Large intestine (tissue), 3 donors: Measurements from ENCODE around the gene CACNA1B. TPM values are rescaled to one million over a fixed set of nuclear protein-coding genes. Genes with fewer than 3 reads are reported as not detected.

Experiments
- DNase-seq, 2 donors: peaks; one replicate each; pipeline versions ENCODE4 v3.0.0 to v3.0.0-alpha.2; 2013
- H3K27ac ChIP-seq: one replicate; pipeline ENCODE4 v1.5.1; 2013; ENCODE audit warnings: low read length
- H3K27me3 ChIP-seq: 2 replicates; pipeline ENCODE4 v1.6.1; 2013; ENCODE audit warnings: low read length; ENCODE audit not compliant: control insufficient read depth, insufficient read depth
- H3K36me3 ChIP-seq: 2 replicates; pipeline ENCODE4 v1.6.1; 2013; ENCODE audit warnings: low read length; ENCODE audit not compliant: control insufficient read depth, insufficient read depth
- H3K4me1 ChIP-seq: one replicate; pipeline ENCODE4 v1.6.1; 2013; ENCODE audit warnings: low read length; ENCODE audit not compliant: control insufficient read depth, insufficient read depth
- H3K4me3 ChIP-seq: one replicate; pipeline ENCODE4 v1.5.1; 2013; ENCODE audit warnings: low read length
- H3K9me3 ChIP-seq: one replicate; pipeline ENCODE4 v1.6.1; 2013; ENCODE audit warnings: mild to moderate bottlenecking, low read depth, low read length, moderate library complexity; ENCODE audit not compliant: control insufficient read depth
- WGBS: methylation state at CpG from one replicate; pipeline ENCODE4 v1.1.5; 2013; ENCODE audit warnings: low lambda C conversion rate; ENCODE audit not compliant: insufficient coverage; 5-methylcytosine and 5-hydroxymethylcytosine counted together
- polyA plus RNA-seq: library from polyadenylated mRNA; unstranded; fragments of 120-200 nt; gene quantifications from one replicate; pipeline ENCODE4 v1.2.1, GENCODE V29; 2013

The CACNA1B gene
- polyA plus RNA-seq, 1 donor: 1.8 TPM

- no peaks in the 10 kb centered on the region for H3K36me3 ChIP-seq
- H3K27ac ChIP-seq: no peak overlapping the region
- no peak overlapping the region for H3K4me3 ChIP-seq
- no peak for DNase-seq
- H3K9me3 ChIP-seq: no peaks in the 10 kb centered on the region
- no peaks in the 10 kb centered on the region for H3K4me1 ChIP-seq
- no peaks in the 10 kb centered on the region for H3K27me3 ChIP-seq
- WGBS: no CpG with 5 or more reads among the region's 9 CpGs
Observed at GRCh38 chr9:138058181-138058580, 180.6 kb downstream of the CACNA1B start.

GRCh38 chr9:138059196-138059595 lies 181.6 kb downstream of the CACNA1B start:
- Histone ChIP-seq H3K27ac (no peak overlapping the region), H3K27me3 (no peaks in the 10 kb centered on the region), H3K9me3 (no peaks in the 10 kb centered on the region), H3K4me1 (no peaks in the 10 kb centered on the region), H3K36me3 (no peaks in the 10 kb centered on the region), H3K4me3 (no peak overlapping the region)
- no CpG with 5 or more reads among the region's 3 CpGs for WGBS
- DNase-seq: no peak

- Histone ChIP-seq H3K4me1 (no peaks in the 10 kb centered on the region), H3K9me3 (no peaks in the 10 kb centered on the region), H3K36me3 (no peaks in the 10 kb centered on the region), H3K4me3 (no peak overlapping the region), H3K27ac (no peak overlapping the region), H3K27me3 (no peaks in the 10 kb centered on the region)
- no peak for DNase-seq
- WGBS: no CpG with 5 or more reads among the region's 8 CpGs
Observed at GRCh38 chr9:138060365-138060764, 182.8 kb downstream of the CACNA1B start.

- H3K36me3 ChIP-seq: no peaks in the 10 kb centered on the region
- no peaks in the 10 kb centered on the region for H3K9me3 ChIP-seq
- H3K4me3 ChIP-seq: no peak overlapping the region
- no peaks in the 10 kb centered on the region for H3K27me3 ChIP-seq
- no peak overlapping the region for H3K27ac ChIP-seq
- no peak for DNase-seq
- H3K4me1 ChIP-seq: no peaks in the 10 kb centered on the region
- no CpG with 5 or more reads among the region's 8 CpGs for WGBS
Observed at GRCh38 chr9:138060881-138061280, 183.3 kb downstream of the CACNA1B start.

DNA sequence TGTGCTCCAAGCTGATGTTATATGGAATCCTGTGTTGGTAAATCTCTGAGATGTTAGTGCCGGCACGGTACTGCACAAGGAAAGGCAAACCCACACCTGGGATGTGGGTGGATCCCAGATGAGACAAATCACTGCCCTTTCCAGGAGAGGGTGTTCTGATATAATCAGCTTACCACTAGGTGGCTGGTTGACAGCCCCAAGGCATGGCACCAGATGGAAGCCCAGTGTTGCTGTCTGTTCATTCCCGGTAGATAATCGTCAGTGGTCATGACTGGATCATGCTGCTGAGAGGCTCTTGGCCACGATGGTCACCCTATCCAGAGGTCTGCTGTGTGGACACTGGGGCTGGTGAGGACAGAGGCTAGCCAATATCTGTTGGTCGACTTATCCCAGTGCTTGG lies 184.0 kb downstream of the CACNA1B start:
- Histone ChIP-seq H3K27me3 (no peaks in the 10 kb centered on the region), H3K4me3 (no peak overlapping the region), H3K4me1 (no peaks in the 10 kb centered on the region), H3K36me3 (no peaks in the 10 kb centered on the region), H3K27ac (no peak overlapping the region), H3K9me3 (no peaks in the 10 kb centered on the region)
- no CpG with 5 or more reads among the region's 6 CpGs for WGBS
- DNase-seq: no peak

- no peak for DNase-seq
- Histone ChIP-seq H3K27me3 (no peaks in the 10 kb centered on the region), H3K27ac (no peak overlapping the region), H3K4me1 (no peaks in the 10 kb centered on the region), H3K4me3 (no peak overlapping the region), H3K36me3 (no peaks in the 10 kb centered on the region), H3K9me3 (no peaks in the 10 kb centered on the region)
- WGBS: no CpG with 5 or more reads among the region's 7 CpGs
Observed at GRCh38 chr9:138062196-138062595, 184.6 kb downstream of the CACNA1B start.

GRCh38 chr9:138063033-138063432 lies 185.5 kb downstream of the CACNA1B start:
- no peaks in the 10 kb centered on the region for H3K36me3 ChIP-seq
- DNase-seq: no peak
- no peaks in the 10 kb centered on the region for H3K27me3 ChIP-seq
- no CpG with 5 or more reads among the region's 6 CpGs for WGBS
- no peak overlapping the region for H3K27ac ChIP-seq
- H3K9me3 ChIP-seq: no peaks in the 10 kb centered on the region
- no peaks in the 10 kb centered on the region for H3K4me1 ChIP-seq
- no peak overlapping the region for H3K4me3 ChIP-seq

DNA sequence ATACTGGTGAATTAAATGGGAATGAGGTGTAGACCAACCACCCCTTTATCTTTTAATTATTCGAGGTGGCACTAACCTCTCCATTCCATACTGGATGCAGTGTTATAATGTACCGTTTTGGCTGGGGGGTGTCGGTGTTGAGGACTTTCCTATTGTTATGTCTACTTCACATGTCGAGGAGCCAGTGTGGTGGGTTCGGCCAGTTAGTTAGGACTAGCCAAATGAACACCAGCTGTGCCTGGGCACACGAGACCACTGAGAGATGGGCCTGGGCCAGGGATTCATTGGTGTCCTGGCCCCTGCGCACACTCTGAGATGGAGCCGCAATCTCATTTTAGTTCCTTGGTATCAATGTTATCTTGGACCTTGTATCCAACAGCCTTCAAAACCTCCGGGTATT lies 186.2 kb downstream of the CACNA1B start:
- no peaks in the 10 kb centered on the region for H3K9me3 ChIP-seq
- no peak overlapping the region for H3K27ac ChIP-seq
- H3K36me3 ChIP-seq: no peaks in the 10 kb centered on the region
- no peaks in the 10 kb centered on the region for H3K27me3 ChIP-seq
- no peak overlapping the region for H3K4me3 ChIP-seq
- 100% methylated on average over 1 of the region's 9 CpGs for WGBS
- no peak for DNase-seq
- H3K4me1 ChIP-seq: no peaks in the 10 kb centered on the region

DNA sequence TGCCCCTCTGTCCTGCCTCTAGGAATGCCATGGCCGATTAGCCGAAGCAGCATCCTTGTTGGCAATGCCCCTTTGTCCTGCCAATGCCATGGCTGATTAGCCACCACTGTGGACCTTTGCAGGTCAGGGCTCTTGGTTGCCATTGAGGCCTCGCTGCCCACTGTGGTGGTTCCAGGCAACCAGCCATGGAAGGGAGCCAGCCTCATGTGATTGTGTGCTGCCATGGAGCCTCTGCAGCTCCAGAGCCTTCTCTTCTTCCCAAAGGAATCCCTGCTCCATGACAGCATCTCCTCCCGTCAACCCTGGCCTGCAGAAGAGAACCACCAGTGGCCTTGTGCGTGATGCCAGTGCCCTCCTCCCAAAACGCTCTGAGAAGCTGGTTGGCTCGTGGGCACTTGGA lies 187.0 kb downstream of the CACNA1B start:
- Histone ChIP-seq H3K9me3 (no peaks in the 10 kb centered on the region), H3K27me3 (no peaks in the 10 kb centered on the region), H3K4me1 (no peaks in the 10 kb centered on the region), H3K27ac (no peak overlapping the region), H3K36me3 (no peaks in the 10 kb centered on the region), H3K4me3 (no peak overlapping the region)
- WGBS: no CpG with 5 or more reads among the region's 7 CpGs
- no peak for DNase-seq

- DNase-seq: no peak
- Histone ChIP-seq H3K9me3 (no peaks in the 10 kb centered on the region), H3K27me3 (no peaks in the 10 kb centered on the region), H3K36me3 (no peaks in the 10 kb centered on the region), H3K4me3 (no peak overlapping the region), H3K27ac (no peak overlapping the region), H3K4me1 (no peaks in the 10 kb centered on the region)
- WGBS: no CpG with 5 or more reads among the region's 9 CpGs
Observed at GRCh38 chr9:138065287-138065686, 187.7 kb downstream of the CACNA1B start.

DNA sequence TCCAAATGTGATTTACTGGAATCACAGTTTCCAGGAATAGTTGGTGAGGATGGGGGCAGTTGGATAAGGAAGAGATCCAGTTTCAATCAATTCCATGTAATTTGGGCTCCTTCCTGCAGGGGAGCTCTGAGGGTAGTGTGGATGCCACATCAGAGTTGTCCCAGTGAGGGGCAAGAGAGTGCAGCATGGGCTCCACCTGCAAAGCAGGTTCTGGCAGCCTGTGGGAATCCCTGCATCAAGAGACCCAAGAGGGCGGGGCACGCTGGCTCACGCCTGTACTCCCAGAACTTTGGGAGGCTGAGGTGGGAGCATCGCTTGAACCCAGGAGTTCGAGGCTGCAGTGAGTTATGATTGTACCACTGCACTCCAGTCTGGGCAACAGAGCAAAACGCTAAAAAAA lies 188.5 kb downstream of the CACNA1B start:
- DNase-seq: no peak
- Histone ChIP-seq H3K4me3 (no peak overlapping the region), H3K4me1 (no peaks in the 10 kb centered on the region), H3K36me3 (no peaks in the 10 kb centered on the region), H3K27ac (no peak overlapping the region), H3K9me3 (no peaks in the 10 kb centered on the region), H3K27me3 (no peaks in the 10 kb centered on the region)
- WGBS: 29% methylated on average over 1 of the region's 6 CpGs
